Measurements from ENCODE around the gene EPB41L2.

The EPB41L2 gene

DNA sequence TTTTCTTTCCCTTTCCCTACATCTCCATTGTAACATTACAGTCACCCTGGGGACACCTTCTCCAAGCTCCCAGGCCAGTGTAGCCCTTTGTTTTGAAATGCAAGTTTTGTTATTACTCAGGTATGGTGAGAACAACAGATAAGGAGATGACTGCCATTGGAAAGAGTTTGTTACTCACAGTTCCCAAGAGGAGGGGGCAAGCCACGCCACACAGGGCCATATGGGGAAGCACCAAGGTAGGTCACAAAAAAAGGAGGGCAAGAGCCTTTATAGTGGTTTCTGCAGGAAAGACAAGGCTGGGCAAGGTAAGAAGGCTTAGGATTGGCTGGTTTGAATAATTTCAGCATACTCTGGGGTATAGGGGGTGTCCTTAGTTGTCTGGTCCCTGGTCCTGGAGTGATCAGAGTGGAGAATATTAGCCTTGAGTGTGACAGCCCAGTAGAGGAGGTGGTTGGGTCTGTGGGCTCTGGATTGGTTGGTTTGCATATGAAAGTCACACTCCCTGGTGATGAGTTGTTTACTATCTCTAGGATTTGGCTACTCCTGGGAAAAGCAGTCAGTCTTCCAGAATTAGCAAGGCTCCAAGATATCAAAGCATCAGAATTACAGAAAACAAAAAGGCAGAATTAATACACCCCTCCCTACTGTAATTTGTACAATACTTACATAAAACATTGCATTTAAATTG, 268.9 kb downstream of the EPB41L2 start:
- no peak for DNase-seq (ENCODE audit: low spot score)
- H3K27me3 Mint-ChIP-seq (ENCODE audit: low read depth) = no peaks in the 10 kb centered on the region
- H3K9me3 Mint-ChIP-seq = peaks cover 4% of the 10 kb centered on the region
- H3K36me3 Mint-ChIP-seq (ENCODE audit: low read depth) = no peaks in the 10 kb centered on the region
- H3K4me3 Mint-ChIP-seq = no peak overlapping the region
- H3K4me1 Mint-ChIP-seq (ENCODE audit: low read depth) = no peaks in the 10 kb centered on the region
- no peak overlapping the region for H3K27ac Mint-ChIP-seq

Data from T-helper 2 cell treated with Interferon-gamma antibody and Interleukin-4, amounts not matched to agents 5 μg/mL and 100 μg/mL, for 36 hours (primary cell).